CD4-positive, alpha-beta T cell treated with Interleukin-2 at 100 ng/mL for 4 hours (primary cell): ENCODE results near the gene GJA3.

Experiments
- DNase-seq: peaks from one replicate; pipeline ENCODE4 v3.0.0-alpha.2; 2020; ENCODE audit warnings: low spot score

GJA3 gene

DNA sequence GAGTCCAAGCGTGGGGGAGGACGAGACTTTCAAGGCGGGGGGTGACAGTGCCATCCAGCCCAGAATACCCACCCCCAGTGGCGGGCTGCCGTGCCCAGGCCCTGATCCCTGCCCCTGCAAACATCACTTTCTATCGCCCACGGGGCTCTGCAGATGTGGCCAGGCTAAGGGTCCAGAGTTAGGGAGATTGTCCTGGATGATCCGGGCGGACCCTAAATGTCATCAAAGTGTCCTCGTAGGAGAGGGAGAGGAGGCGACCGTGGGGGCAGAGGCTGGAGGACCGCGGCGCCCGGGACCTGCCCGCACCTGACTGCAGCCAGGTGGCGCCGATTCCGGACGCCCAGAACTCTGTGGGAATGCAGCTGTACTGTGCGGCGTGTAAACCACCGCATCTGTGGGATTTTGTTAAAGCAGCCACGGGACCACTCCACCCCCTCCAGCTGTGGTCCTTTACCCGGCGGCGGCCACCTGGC is 32.4 kb downstream of the GJA3 start:
- no peak for DNase-seq

DNA sequence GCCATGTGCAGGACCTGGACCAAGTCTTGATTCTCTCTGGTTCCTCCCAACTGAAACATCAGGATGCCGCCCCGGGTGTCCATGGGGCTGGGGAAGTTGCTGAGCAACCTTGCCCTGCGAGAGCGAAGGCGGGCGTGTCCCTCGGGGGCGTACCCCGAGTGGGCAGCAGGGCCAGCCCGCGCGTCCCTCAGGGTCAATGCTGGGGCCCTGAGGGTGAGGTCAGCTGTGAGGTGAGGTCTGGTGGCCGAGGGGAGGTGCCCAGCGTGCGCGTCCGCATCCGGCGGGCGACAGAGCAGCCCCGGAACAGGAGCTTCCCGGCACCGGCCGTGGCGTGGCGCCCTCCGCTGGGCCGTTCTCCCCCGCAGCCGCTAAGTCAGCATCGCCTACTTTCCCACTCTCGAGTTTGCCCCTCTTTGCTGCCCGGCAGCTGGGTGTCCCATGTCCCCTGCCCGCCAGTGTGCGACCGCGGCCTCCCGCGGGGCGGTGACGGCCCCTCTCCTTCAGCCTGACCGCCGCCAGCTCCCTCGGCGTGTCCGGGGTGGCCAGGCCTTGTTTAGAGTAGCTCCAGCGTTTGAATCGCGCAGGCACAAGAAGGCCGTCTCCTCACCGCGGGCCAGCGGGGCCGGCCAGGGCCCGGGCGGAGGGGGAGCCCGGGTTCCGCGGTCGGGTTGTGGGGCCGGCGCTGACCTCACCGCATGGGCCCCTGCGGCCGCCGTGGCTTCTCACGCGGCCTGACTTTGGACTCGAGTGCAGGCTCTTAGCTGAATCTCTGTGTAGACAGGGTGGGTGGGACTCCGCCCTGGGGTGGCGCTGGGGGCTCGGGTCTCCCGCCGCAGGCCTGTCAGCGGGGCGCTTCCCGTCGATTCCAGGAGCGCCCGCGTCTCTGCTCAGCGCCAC is 33.0 kb downstream of the GJA3 start:
- peak; percentile 33 for DNase-seq

DNA sequence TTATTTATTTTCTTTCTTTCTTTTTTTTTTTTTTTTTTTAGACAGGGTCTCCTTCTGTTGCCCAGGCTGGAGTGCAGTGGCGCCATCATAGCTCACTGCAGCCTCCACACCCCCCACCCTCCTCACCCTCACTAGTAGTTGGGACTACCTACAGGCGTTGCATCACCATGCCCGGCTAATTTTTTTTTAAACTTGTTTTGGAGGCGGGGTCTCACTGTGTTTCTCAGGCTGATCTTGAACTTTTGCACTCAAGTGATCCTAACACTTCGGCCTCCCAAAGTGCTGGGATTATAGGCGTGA is 33.6 kb downstream of the GJA3 start:
- no peak for DNase-seq

DNA sequence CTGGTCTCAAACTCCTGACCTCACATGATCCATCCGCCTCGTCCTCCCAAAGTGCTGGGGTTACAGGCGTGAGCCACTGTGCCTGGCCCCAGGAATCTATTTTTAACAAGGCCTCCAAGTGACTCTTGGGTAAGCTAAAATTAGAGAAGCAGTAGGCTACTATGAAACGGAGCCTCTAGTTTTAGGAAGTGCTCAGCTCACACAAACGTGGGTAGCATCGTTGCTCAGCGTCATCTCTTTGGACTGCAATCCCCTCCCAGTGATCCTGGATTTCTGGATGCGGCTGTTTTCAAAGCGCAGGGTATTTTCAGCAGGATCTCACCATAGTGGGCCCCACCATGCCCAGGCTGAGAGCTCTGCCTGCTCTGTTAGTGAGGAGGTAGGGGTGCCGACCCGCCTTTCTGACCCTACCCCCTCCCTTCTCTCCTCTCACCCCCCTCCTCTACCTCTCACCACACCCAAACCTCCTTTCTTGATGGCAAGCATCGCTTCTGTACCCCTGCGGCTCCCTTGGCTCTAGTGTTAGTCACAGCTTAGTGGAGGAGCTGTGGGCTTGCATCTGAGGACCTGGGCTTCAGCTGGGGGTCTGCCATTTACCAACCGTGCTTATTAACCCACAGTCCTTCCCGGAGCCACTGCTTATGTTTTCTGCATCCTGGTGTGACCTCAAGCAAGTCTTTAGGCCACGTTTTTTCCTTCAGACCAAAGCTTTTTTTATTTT is 34.2 kb downstream of the GJA3 start:
- no peak for DNase-seq

DNA sequence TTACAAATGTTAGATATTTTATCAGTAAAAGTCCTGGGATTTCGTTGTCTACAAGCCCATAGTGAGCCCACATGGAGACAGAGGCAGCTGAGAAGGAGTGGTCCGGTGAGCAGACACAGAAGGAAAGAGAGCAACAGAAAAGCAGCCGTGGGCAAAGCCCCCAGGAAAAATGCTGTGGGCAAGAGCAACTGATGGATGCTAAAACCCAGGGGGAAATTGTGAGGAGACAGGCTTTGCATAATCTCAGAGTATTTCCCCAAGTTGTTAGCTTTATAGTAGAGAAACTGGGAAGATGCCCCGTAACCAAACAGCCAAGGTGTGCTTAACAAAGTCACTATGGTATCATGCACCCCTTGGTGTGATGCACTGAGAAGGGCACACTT is 35.1 kb downstream of the GJA3 start:
- no peak for DNase-seq

DNA sequence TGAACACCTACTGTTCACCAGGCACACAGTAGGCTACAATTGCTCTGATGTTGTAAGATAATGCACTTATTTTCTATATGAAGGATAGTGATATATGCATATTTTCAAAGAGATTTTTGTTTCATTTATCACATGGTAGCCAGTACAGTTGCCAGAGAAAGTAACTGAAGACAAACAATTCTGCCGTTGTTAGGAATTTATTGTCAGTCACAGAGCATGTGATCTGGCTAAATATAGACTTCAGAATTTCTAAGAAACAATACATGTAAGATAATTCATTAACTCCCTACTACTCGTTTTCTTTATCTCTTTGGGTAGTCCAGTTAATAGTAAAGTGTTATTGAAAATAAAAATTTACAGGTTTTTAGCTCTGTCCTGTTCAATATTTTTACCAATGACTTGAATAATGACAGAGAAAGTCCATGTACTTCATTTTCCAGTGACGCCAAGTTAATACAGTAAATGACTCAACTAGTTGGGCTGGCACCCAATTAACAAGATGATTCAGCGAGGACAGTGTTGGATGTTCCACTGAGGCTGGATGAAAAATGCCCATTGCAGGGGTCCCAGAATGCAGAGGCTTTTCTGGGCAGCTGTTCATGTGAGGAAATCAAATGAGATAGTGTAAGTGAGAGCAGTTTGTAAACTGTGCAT is 35.6 kb downstream of the GJA3 start:
- DNase-seq: no peak

DNA sequence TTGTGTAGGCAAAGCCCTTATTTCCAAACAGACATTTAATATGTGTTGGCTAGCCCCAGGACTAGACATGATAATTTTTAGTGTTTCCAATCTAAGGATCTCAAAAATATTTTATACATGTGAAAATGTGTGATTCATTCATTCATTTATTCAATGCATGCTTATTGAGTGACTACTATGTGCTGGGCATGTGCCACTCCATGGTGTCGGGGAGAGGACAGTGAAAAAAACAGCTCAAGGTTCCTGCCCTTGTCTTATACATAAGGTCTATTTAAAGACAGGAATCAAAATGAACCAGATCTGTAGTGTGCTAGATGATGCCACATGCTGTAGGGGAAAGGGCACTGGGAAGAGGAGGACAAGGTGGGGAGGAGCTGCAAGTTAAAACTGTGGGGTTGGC is 36.5 kb downstream of the GJA3 start:
- DNase-seq: no peak

DNA sequence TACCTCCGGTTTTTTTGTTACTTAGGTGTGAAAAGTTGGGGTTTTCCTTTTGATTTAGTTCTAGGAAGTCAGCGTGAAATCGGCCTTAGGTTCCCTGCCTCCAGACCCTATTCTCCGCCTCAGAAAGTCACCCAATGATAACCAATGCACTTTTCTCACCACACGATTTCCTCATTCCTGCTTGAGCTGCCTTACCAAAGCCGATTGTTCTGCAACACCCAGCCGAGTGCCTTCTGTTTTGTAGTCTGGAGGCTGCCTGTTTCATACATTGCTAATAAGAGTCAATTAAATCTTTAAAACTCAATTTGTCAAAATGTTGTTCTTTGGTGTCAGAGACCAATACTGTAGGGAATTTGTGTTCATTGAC is 39.7 kb downstream of the GJA3 start:
- peak; percentile 16 for DNase-seq

DNA sequence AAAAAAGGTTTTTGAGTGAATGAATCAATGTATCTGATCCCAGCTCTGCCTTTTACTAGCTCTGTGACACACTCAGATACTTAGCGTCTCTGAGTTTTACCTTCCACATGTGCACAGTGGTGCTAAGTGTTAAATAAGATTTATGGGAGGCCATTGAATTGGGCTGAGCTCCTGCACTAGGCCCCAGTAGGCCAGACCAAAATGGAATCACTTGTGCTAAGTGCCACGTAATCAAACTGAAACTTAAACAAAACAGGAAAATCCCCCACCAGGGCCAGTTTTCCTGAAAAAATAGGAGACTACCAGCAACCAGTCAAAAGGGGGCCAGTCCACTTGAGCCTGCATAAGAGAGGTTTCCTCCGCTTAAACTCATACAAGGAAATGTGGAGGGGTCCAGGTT is 40.9 kb downstream of the GJA3 start:
- no peak for DNase-seq

DNA sequence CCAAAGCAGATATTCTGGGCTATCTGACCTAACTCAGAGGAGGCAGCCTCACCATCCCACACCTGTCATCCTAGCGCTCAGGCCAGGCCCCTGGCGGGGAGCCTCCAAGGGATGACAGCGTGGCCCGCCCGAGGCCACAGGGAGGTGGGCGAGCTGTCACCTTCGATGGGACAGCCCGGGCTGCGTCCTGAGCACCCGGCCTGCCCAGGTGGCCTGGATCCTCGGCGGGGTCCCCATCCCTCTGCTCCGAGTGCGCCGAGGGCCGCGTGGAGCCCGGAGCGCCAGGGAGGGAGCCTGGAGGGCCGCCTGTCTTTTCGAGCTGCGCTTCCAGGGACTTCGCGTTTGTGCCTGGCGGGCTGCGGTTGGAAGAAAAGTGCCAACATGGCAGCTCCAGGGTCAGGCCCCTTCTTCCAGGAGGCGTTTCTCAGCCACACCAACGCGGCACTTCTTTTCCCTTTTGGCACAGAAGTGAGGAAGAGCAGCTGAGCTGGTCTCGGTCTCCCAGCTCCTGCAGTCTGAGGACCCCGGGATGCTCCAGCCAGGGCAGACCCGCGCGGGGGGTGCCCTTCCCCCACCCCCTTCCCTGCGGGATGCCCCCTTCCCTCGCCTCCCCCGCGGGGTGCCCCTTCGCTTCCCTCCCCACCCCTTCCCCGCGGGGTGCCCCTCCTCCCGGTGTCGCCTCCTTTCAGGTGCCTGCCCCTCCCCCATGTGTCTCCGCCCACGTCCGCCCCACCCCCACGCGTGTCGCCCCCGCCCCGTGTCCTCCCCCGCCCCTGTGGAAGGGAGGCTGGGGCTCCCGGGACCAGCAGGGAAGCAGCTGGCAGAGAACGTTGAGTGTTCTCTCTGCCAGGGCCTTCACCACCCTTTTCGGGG is 42.3 kb downstream of the GJA3 start:
- peak; percentile 41 for DNase-seq

DNA sequence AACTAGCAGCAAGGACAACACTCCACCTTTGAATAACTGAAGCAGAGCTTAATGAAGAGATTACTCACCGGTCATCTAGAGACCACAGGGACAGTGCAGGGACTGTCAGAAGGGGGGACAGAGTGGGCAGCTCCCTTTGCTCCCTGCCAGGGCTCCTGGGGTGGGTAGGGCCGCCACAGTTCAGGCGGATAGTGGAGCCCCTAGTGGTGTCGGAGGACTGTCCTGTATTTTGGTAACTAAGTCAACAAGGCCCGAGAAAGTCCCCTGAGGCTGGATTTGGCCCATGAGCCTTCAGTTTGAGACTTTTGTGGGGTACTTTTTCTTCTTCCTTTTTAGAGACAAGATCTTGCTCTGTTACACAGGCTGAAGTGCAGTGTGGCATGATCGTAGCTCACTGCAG is 44.6 kb downstream of the GJA3 start:
- no peak for DNase-seq

DNA sequence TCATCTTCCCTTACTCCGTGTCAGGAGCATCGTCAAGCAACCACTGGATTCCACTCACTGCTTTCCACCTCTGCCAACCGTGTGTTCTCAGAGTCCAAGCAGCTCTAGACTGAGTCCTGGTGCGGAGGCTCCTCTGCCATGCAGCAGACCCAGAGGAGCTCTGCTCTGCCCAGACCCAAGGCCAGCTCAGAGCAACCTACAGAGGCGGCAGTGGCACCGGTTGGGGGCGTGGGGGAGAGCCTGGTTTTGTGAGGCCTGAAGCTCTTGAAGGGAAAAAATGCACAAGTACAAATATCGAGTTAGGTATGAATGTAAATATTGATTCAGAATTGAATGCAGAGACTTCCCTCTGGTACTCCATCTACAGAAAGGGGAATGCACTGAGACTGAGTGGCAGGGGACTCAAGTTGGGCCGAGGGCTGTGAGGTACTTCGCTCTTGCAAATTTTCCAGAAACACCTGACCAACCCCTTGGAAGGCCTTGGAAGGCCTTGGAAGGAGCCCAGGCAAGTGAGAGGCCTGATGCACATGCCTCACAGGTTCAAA is 46.7 kb downstream of the GJA3 start:
- no peak for DNase-seq

DNA sequence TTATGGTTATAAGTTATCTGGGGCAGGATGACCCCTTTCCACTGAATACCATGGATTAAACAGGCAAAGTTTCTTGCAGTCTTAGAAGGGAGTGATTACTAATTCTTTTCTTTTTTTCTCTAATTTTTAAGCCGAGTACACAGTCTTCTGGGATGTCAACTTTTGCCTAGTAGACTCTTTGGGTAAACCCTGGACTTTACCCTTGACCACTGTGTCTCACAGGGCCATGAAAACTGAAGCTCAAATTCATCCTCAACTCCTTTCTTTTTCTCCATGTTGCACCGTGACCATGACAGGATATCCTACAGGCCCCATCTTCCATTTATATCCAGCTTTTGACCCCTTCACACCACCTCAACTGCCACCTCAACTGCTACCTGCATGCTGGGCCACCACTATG is 51.8 kb downstream of the GJA3 start:
- DNase-seq: no peak

DNA sequence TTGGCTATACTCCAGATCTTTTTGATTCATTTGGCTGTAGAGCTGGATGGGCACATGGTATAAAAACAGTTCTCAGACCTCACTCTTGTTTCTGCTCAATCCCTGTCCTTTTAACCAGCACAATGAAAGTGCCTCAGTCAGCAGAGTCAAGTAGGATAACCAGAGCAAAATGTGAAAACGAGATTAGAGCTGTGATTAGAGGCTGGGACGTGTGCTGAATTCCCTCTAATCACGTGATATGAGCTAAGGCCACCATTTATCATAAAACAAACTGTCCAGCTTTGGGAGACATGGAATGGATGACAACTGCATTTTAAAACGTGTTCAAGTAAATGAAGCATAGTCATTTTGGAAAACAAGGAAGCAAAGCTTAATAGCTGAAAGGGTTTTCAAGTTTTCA is 54.1 kb downstream of the GJA3 start:
- no peak for DNase-seq

DNA sequence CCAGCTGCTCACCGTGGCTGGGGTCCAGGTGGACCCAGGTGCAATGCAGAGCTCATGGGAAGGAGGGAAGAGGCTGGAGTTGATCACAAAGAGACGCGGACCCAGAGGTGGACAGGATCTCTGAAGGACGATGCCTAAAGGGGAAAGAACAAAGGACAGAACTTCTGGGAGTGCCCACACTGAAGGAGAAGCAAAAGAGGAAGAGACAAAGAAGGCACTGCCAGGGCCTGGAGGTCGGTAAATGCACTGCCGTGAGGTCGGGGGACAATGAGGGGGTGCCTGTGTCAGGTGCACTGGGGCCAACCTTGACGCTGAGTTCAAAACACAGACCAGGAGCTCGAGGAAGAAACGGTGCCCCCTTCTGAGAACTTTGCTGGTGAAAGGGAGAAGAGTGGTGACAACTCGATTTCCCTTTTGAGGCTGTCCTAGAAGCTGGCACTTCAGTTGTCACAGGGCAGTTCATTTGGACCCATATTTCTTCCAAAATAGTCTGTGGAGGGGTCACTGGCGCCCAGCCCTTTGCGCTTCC is 55.6 kb downstream of the GJA3 start:
- DNase-seq: no peak

DNA sequence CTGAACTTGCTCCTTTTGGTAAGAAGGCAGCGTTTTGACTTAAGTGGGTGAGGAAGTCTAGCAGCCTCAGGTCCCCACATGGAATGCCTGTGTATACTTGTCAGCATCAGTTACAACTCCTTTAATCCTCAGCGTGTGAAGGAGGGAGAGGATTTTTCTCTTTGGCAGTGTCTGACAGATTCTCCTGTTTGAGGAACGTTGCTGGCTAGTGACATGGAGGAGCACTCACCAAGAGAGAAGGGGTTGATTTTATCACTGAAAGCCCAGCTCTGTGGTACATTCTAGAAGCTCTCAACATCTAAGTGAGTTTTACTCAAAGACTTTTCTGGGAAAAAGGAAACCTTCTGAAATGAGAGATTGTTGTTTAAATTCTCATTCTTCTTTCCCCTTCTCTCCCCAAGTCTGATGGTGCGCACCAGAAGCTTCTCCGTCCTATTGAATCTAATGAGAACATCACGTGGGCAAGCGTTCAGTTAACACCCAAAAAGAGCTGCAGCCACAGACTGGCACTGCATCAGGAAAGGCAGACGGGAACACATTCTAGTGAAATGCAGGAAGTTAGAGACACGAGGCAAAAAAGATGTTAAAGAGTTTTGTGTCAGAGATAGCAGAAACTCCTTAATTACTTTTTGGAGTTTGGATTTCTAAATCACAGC is 58.2 kb downstream of the GJA3 start:
- DNase-seq: no peak

DNA sequence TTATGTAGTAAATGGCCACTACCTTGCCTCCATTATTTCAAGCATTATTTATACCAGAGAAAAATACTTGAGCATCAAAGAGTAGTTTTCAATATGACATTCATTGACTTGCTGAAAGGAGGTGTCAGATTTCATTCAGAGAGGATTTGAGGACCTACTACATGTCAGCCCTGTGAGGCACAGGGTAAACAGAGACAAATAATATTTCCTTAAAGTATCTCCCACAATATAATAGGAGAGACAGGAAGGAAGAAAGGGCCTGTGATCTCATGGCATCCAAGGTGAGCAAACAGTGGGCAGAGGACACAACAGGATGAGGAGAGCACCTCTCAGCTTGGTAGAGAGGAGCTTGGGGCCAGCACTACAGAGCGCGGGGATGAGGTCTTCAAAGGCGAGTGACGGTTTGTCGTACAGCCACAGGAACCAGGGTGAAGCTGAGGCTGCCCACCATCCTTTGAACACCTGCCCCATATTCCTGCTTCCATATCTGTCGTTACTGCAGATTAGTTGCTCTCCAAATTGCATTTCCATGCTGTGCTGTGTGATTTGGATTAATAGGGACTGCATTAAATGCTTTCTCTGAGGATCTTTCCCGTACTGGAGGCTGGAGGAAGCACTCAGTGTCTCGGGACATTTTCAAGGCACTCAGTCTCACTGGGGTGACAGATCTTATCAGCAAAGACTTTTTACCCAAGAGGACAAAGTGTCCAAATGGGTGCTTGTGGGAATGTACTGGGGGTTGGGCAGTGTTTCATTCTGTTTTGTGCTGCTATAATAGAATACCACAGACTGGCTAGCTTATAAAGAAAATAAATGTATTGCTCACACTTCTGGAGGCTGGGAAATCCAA is 59.2 kb downstream of the GJA3 start:
- DNase-seq: no peak

DNA sequence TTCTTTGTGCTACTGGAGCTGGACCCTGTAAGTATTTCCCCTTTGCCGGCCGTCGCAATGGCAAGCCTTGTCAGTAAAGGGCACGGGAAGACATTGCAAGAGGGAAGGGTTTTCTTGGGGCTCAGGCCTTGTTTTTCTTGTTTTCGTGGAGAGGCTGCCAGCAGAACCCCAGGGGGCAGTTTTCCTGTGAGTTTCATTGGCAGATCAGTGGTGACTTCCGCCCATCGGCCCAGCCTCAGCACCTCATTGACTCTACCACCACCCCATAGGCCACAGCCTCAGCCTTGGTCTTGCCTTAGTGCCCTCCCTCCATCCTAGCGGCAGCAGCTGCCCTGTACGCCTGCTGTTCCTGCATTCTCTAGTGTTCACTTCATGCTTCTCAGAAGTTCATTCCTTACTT is 61.5 kb downstream of the GJA3 start:
- no peak for DNase-seq

DNA sequence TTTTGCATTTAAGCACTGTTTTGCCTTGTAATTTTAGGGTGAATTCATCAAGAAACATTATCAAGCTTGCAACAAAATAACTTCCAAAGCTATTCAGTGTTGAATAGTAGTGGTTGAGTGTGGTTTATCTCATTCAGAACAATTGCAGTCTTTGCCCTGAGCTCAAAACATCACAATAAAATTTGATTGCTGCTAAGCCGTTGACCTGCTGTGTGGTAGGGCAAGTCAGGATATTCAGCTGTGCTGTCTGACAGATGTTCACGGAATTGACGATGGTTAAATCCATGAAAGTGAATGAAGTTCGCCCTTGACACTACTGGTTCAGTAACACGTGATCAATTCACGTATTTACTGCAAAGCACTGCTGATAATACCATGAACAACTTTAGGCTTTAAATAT is 66.9 kb downstream of the GJA3 start:
- DNase-seq: no peak

DNA sequence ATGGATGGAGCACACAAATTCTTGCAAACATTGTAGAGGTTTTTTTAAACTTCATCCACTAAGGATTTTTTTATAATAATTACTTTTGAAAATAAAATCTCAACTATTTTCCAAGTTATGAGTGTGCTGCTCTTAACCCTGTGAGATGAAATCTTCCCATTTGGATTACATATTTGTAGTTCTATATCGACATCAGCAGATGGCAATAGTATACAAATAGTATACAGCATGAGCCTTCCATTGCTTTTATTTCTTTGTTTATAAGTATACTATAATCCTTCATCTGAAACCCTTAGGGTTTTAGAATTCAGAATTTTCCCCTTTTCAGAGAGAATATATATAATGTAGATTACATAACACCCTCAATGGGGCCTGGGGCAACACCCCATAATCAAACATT is 70.5 kb downstream of the GJA3 start:
- no peak for DNase-seq
